OCI-LY1 (cell line): ENCODE results near the gene TTLL11.

Source experiments
- CTCF ChIP-seq: fragments of 200-600 bp; sonication (generic), shearing (Covaris generic); IDR thresholded peaks from 2 replicates; pipeline ENCODE4 v1.5.1; 2017; ENCODE audit warnings: mild to moderate bottlenecking, antibody characterized with exemption, low read length, moderate library complexity, mixed read lengths
- EZH2 ChIP-seq: fragments of 200-600 bp; sonication (generic), shearing (Covaris generic); IDR thresholded peaks from 2 replicates; pipeline ENCODE4 v1.8.0; 2017; ENCODE audit warnings: borderline replicate concordance, mixed run types, mild to moderate bottlenecking, antibody characterized with exemption, low read length, moderate library complexity, mixed read lengths

DNA sequence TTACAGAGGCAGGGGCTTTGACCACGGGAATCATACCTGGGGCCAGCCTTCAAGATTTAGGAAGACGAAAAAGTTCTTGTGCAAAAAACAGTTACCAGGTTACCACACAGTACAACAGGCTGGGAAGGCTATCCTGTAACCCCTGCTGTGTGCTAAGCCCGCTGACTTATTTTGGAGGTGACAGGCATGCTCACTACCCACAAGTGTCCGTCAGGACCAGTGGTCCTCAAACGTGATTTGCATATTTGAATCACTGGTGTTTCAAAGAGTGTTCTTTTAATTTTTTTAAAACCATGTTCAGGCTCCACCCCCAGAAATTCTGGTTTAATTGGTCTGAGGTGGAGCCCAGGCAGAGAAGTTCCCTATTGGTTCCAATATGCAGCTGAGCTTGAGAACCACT is 146.6 kb downstream of the TTLL11 start:
- TF ChIP-seq CTCF = no peak
- no peak for TF ChIP-seq EZH2
